H1 (cell line): ENCODE data around the gene SMOC2. TPM values are rescaled to one million over a fixed set of nuclear protein-coding genes. Genes with fewer than 3 reads are reported as not detected.

Experiments used
- ASH2L ChIP-seq: fragments of 200-600, 300-600 bp; sonication (generic); IDR thresholded peaks from one replicate; pipeline ENCODE4 v1.7.1; 2017; ENCODE audit warnings: low read length
- HDAC2 ChIP-seq, 2 experiments: fragments of 300-600 bp in 1 of 2; sonication (generic) in 1 of 2; IDR thresholded peaks; 2 replicates each; pipeline ENCODE4 v1.6.1; 2011 to 2012; ENCODE audit warnings: low read depth in 2 of 2, low read length in 2 of 2, mild to moderate bottlenecking in 2 of 2, moderate library complexity in 2 of 2, borderline replicate concordance in 1 of 2, inconsistent platforms in 1 of 2
- NANOG ChIP-seq: IDR thresholded peaks from 2 replicates; pipeline ENCODE4 v1.6.1; 2011; ENCODE audit warnings: low read length, low read depth, mild to moderate bottlenecking, inconsistent platforms; ENCODE audit not compliant: insufficient read depth, poor library complexity, severe bottlenecking
- NRF1 ChIP-seq: IDR thresholded peaks from 2 replicates; pipeline ENCODE4 v1.6.1; 2011; ENCODE audit warnings: mild to moderate bottlenecking, low read depth, low read length, improper control_type of control experiment
- SIRT6 ChIP-seq: IDR thresholded peaks from one replicate; pipeline ENCODE4 v1.7.1; 2012; ENCODE audit warnings: low read length, inconsistent platforms
- TAF1 ChIP-seq: IDR thresholded peaks from 2 replicates; pipeline ENCODE4 v1.6.1; 2011; ENCODE audit warnings: mild to moderate bottlenecking, low read depth, low read length
- TAF7 ChIP-seq: optimal IDR thresholded peaks from 2 replicates; pipeline ENCODE3; 2011; ENCODE audit warnings: low read depth, mild to moderate bottlenecking, inconsistent platforms, low read length, moderate library complexity, borderline replicate concordance
- TEAD4 ChIP-seq: IDR thresholded peaks from 2 replicates; pipeline ENCODE4 v1.6.1; 2012; ENCODE audit warnings: low read depth, low read length, inconsistent platforms, mixed read lengths
- polyA plus RNA-seq, 7 experiments: library from polyadenylated mRNA; depleted of rRNA in 3 of 7; stranded (reverse) in 5 of 7; unstranded in 2 of 7; fragments of >200 nt in 5 of 7; fragments of 200-250 nt in 2 of 7; gene quantifications; 1 replicate in 5 of 7; 2 replicates in 1 of 7; 4 replicates in 1 of 7; pipeline versions ENCODE4 v1.2.1 to v1.2.3, GENCODE V29; 2011 to 2013; ENCODE audit warnings: missing spikeins in 2 of 7, mixed read lengths in 2 of 7
- total RNA-seq: library from RNA; stranded (reverse); fragmentation: NEBNext Ultra II Directional; extraction: Animal tissue kit (Norgen Biotek cat#: 25700); gene quantifications from 2 replicates; pipeline ENCODE4 v1.2.1, GENCODE V29; 2021

The SMOC2 gene
- total and polyA plus RNA-seq, 2 of the 8 experiments (the other 6 are each of a cell fraction or from before 2014, with no cell fraction given), result 7.7 to 8.5 TPM

DNA sequence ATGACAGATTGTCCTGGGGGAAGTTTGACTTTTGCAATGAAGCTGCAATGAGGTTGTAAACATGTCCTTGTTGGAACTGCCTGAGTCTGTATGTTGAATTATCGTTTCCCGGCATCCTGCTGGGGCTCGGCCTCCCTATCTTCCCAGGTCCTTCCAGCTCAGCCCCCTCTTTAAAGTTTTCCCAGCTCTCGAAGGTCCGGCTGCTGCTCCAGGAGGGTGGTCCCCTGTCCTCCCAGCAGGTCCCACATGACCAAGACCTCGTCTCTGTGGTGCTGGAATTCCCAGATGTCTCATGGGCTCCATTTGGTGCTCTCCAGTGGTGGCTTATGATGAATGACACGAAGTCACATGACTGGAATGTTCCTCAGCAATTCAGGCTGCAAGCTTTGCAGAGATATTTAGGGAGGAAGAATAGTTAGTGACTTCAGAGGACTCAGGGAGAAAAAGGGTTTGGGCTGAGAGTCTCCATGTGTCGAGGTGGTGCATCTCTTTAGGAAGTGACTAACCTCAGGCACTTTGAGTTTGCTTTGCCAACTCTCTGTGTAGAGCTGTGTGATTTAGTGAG, 21.4 kb downstream of the SMOC2 start (continued):
- TF ChIP-seq HDAC2 (IDR thresholded peaks at IDR 0.05; ENCODE audit: borderline replicate concordance in 1 of 2, low read depth in 2 of 2, low read length in 2 of 2) (no peak), TAF7 (no peak), ASH2L (no peak), TAF1 (no peak), NRF1 (no peak), TEAD4 (no peak), NANOG (no peak), SIRT6 (no peak)
